ENCODE results near the gene TRIP4.
"Not testable (repeated sequence)": the region's sequence is repeated elsewhere in the genome, so short reads cannot be mapped to it uniquely, and the experiment has no call there.

The TRIP4 gene

GRCh38 chr15:64381000-64381751 lies 6.5 kb upstream of the TRIP4 start, which contains the start of gene PCLAF:
Gene PCLAF, minus strand, starts transcription at chr15:64381441. Its CDS starts 70 bp downstream, at chr15:64381371.
- peak; percentile 94 to 95 for DNase-seq (ENCODE audit: low read depth in 2 of 2)

GRCh38 chr15:64383760-64384159 lies 3.9 kb upstream of the TRIP4 start:
- DNase-seq (ENCODE audit: low read depth in 2 of 2), result no peak

- DNase-seq (ENCODE audit: low read depth in 2 of 2), result no peak
Measured at GRCh38 chr15:64386291-64386690, 1.3 kb upstream of the TRIP4 start.

- no peak for DNase-seq (ENCODE audit: low read depth in 2 of 2)
Measured at GRCh38 chr15:64389036-64389435, 1.4 kb downstream of the TRIP4 start.

GRCh38 chr15:64392471-64392870 lies 4.8 kb downstream of the TRIP4 start:
- DNase-seq (ENCODE audit: low read depth in 2 of 2), result not testable (repeated sequence)

GRCh38 chr15:64396789-64397188 lies 9.2 kb downstream of the TRIP4 start:
- no peak for DNase-seq (ENCODE audit: low read depth in 2 of 2)

- no peak for DNase-seq (ENCODE audit: low read depth in 2 of 2)
Measured at GRCh38 chr15:64398575-64398974, 10.9 kb downstream of the TRIP4 start.

- no peak for DNase-seq (ENCODE audit: low read depth in 2 of 2)
Measured at GRCh38 chr15:64400583-64400982, 12.9 kb downstream of the TRIP4 start.

GRCh38 chr15:64412216-64412615 lies 24.6 kb downstream of the TRIP4 start:
- DNase-seq (ENCODE audit: low read depth in 2 of 2), result no peak

- no peak for DNase-seq (ENCODE audit: low read depth in 2 of 2)
Measured at GRCh38 chr15:64422697-64423096, 35.1 kb downstream of the TRIP4 start.

- no peak for DNase-seq (ENCODE audit: low read depth in 2 of 2)
Measured at GRCh38 chr15:64423970-64424369, 36.3 kb downstream of the TRIP4 start.

- no peak for DNase-seq (ENCODE audit: low read depth in 2 of 2)
Measured at GRCh38 chr15:64425221-64425620, 37.6 kb downstream of the TRIP4 start.

- DNase-seq (ENCODE audit: low read depth in 2 of 2), result no peak
Measured at GRCh38 chr15:64426845-64427465, 39.3 kb downstream of the TRIP4 start.

GRCh38 chr15:64429448-64429847 lies 41.8 kb downstream of the TRIP4 start:
- DNase-seq (ENCODE audit: low read depth in 2 of 2), result no peak

GRCh38 chr15:64430000-64430735 lies 42.5 kb downstream of the TRIP4 start:
- peak in 1 of 2 donors; percentile 7 for DNase-seq (ENCODE audit: low read depth in 2 of 2)

GRCh38 chr15:64437982-64438381 lies 50.3 kb downstream of the TRIP4 start:
- no peak for DNase-seq (ENCODE audit: low read depth in 2 of 2)

- DNase-seq (ENCODE audit: low read depth in 2 of 2), result no peak
Measured at GRCh38 chr15:64438653-64439447, 51.2 kb downstream of the TRIP4 start.

GRCh38 chr15:64441852-64442251 lies 54.2 kb downstream of the TRIP4 start:
- no peak for DNase-seq (ENCODE audit: low read depth in 2 of 2)

GRCh38 chr15:64443016-64443415 lies 55.4 kb downstream of the TRIP4 start:
- DNase-seq (ENCODE audit: low read depth in 2 of 2), result no peak

- DNase-seq (ENCODE audit: low read depth in 2 of 2), result no peak
Measured at GRCh38 chr15:64443747-64444621, 56.3 kb downstream of the TRIP4 start.

- DNase-seq (ENCODE audit: low read depth in 2 of 2), result no peak
Measured at GRCh38 chr15:64444836-64445235, 57.2 kb downstream of the TRIP4 start.
